Neuron (in vitro differentiated cells): ENCODE data around the gene PLA2G2C.

Experiments used
- H2AFZ ChIP-seq: one replicate; pipeline ENCODE4 v1.6.1; 2013; ENCODE audit warnings: low read depth, mild to moderate bottlenecking, inconsistent platforms, low read length, moderate library complexity
- H3K27me3 ChIP-seq: one replicate; pipeline ENCODE4 v1.6.1; 2013; ENCODE audit warnings: low read length; ENCODE audit not compliant: insufficient read depth
- H3K36me3 ChIP-seq: one replicate; pipeline ENCODE4 v1.6.1; 2013; ENCODE audit warnings: low read length; ENCODE audit not compliant: insufficient read depth
- H3K4me1 ChIP-seq: one replicate; pipeline ENCODE4 v1.6.1; 2013; ENCODE audit warnings: low read length; ENCODE audit not compliant: insufficient read depth
- H3K4me3 ChIP-seq: 2 replicates; pipeline ENCODE4 v1.5.1; 2013; ENCODE audit warnings: mild to moderate bottlenecking, low read length, moderate library complexity
- H3K9me3 ChIP-seq: one replicate; pipeline ENCODE4 v1.6.1; 2013; ENCODE audit warnings: low read length

Gene PLA2G2C

GRCh38 chr1:20151906-20152598, 34.3 kb downstream of the PLA2G2C start:
- Histone ChIP-seq H3K27me3 (no peaks in the 10 kb centered on the region), H3K9me3 (no peaks in the 10 kb centered on the region), H3K4me1 (peaks cover 11% of the 10 kb centered on the region), H3K4me3 (no peak overlapping the region), H2AFZ (no peak overlapping the region), H3K36me3 (no peaks in the 10 kb centered on the region)

DNA sequence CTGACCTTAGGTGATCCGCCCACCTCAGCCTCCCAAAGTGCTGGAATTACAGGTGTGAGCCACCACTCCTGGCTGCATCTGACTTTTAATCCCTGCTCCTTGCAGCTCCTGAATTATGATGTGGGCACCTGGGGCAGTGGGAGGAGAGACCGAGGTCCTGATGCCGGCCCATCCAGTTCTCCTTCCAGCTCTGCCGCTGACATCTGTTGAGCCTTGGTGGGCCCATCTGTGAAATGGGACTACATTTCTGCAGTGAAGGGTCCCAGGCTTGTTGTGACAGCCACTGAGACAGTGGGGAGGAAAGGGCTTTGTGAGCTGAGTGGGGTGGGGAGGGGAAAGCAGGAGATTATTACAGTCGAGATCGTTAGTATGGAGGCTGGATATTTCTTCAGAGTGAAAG, 35.3 kb downstream of the PLA2G2C start:
- Histone ChIP-seq H3K27me3 (no peaks in the 10 kb centered on the region), H3K36me3 (no peaks in the 10 kb centered on the region), H2AFZ (no peak overlapping the region), H3K4me1 (peaks cover 11% of the 10 kb centered on the region), H3K4me3 (no peak overlapping the region), H3K9me3 (no peaks in the 10 kb centered on the region)

- Histone ChIP-seq H3K4me1 (peaks cover 11% of the 10 kb centered on the region), H3K27me3 (no peaks in the 10 kb centered on the region), H2AFZ (no peak overlapping the region), H3K4me3 (no peak overlapping the region), H3K9me3 (no peaks in the 10 kb centered on the region), H3K36me3 (no peaks in the 10 kb centered on the region)
Measured at GRCh38 chr1:20150326-20150705, 36.0 kb downstream of the PLA2G2C start.

GRCh38 chr1:20149601-20150325, 36.6 kb downstream of the PLA2G2C start:
- Histone ChIP-seq H3K36me3 (no peaks in the 10 kb centered on the region), H3K4me3 (no peak overlapping the region), H3K27me3 (no peaks in the 10 kb centered on the region), H2AFZ (no peak overlapping the region), H3K9me3 (no peaks in the 10 kb centered on the region), H3K4me1 (peaks cover 11% of the 10 kb centered on the region)

GRCh38 chr1:20148571-20149500, 37.5 kb downstream of the PLA2G2C start:
- no peak overlapping the region for H3K4me3 ChIP-seq
- H2AFZ ChIP-seq = no peak overlapping the region
- no peaks in the 10 kb centered on the region for H3K27me3 ChIP-seq
- H3K36me3 ChIP-seq = no peaks in the 10 kb centered on the region
- peaks cover 11% of the 10 kb centered on the region for H3K4me1 ChIP-seq
- no peaks in the 10 kb centered on the region for H3K9me3 ChIP-seq

- Histone ChIP-seq H3K9me3 (no peaks in the 10 kb centered on the region), H3K36me3 (no peaks in the 10 kb centered on the region), H3K4me1 (peaks cover 9% of the 10 kb centered on the region), H3K4me3 (no peak overlapping the region), H3K27me3 (no peaks in the 10 kb centered on the region), H2AFZ (no peak overlapping the region)
Measured at GRCh38 chr1:20147846-20148570, 38.3 kb downstream of the PLA2G2C start.

DNA sequence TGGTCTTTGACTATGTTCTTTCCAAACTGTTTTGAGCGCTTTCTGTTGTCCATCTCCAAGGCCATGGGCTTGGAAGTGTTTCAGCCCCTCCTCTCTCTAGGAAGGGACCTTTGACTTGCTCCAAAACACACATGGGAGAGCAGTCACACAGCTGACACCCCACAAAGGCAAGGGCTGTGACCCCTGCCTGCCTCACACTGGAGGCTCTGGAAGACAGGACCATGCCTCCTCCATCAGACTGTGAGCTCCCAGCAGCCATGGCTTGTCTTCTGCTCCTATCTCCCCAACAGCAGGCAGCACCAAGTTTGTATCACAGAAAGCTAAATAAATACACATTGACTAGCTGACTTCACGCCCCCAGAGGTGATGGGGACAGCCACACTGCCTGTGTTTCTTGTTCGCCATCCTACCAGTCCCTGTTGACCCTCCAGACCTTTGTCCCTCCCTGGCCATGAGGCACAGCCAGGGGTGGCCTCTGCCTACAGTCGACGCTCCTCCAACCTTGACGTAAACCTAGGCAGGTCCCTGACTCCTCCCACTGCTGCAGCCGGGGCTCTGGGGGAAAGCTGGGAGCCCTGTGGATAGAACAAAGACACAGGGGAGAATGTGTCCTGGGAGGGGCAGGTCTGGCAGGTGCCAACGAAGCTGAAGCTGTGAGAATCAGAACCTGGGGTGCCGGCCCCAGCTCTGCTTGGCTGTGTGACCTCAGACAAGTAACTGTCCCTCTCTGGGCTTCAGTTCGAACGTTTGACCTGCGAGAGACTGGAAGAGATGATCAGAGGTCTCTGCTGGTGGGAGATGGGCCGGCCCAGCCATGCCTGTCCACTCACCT, 42.4 kb downstream of the PLA2G2C start:
- no peak overlapping the region for H3K4me3 ChIP-seq
- no peaks in the 10 kb centered on the region for H3K36me3 ChIP-seq
- no peaks in the 10 kb centered on the region for H3K9me3 ChIP-seq
- H3K4me1 ChIP-seq = no peaks in the 10 kb centered on the region
- no peak overlapping the region for H2AFZ ChIP-seq
- no peaks in the 10 kb centered on the region for H3K27me3 ChIP-seq

- Histone ChIP-seq H2AFZ (no peak overlapping the region), H3K4me3 (no peak overlapping the region), H3K36me3 (no peaks in the 10 kb centered on the region), H3K9me3 (no peaks in the 10 kb centered on the region), H3K27me3 (no peaks in the 10 kb centered on the region), H3K4me1 (no peaks in the 10 kb centered on the region)
Measured at GRCh38 chr1:20143318-20143717, 43.0 kb downstream of the PLA2G2C start.

- H3K4me1 ChIP-seq = no peaks in the 10 kb centered on the region
- no peaks in the 10 kb centered on the region for H3K36me3 ChIP-seq
- H3K4me3 ChIP-seq = no peak overlapping the region
- H3K27me3 ChIP-seq = no peaks in the 10 kb centered on the region
- H2AFZ ChIP-seq = no peak overlapping the region
- no peaks in the 10 kb centered on the region for H3K9me3 ChIP-seq
Measured at GRCh38 chr1:20142001-20142710, 44.2 kb downstream of the PLA2G2C start.

DNA sequence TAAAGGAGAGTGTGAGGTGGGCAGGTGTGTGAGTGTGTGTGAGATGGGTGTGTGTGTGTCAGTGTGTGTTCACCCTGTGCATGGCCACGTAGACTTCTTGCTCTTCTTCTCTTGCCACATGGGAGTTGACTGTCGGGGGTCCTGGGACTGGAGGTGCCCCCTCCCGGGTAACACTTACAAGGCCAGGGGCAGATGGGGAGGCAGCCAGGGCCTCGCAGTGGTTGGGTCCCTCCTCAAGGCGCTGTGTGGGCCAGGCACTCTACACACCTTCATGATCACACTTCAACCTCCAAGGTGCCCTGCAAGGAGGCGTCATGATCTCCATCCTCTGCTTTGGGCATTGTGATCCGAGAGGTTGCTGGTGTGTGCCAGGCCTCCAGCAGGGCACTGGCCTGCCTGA, 44.9 kb downstream of the PLA2G2C start:
- Histone ChIP-seq H3K36me3 (no peaks in the 10 kb centered on the region), H3K9me3 (no peaks in the 10 kb centered on the region), H2AFZ (no peak overlapping the region), H3K27me3 (no peaks in the 10 kb centered on the region), H3K4me1 (no peaks in the 10 kb centered on the region), H3K4me3 (no peak overlapping the region)

DNA sequence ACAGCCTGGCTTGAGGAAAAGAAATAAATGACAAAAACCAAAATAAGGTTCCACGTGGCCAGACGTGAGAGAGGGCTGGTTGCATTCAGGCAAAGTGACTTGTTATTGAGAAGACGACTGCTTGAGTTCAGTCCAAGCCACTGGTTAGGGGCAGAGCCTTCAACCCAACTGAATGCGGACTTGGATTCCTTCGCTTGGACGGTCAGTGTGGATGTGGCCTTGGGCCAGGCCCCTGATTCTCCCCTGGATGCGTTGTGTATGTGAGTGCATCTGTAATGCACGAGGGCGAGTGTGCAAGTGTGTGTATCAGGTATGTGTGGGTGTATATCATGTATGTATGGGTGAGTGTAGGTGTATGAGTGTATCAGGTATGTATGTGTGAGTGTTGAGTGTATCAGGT, 45.3 kb downstream of the PLA2G2C start:
- H3K9me3 ChIP-seq = no peaks in the 10 kb centered on the region
- no peak overlapping the region for H3K4me3 ChIP-seq
- no peak overlapping the region for H2AFZ ChIP-seq
- no peaks in the 10 kb centered on the region for H3K27me3 ChIP-seq
- no peaks in the 10 kb centered on the region for H3K4me1 ChIP-seq
- H3K36me3 ChIP-seq = no peaks in the 10 kb centered on the region
